IPS-NIHi7 (cell line): ENCODE results near the gene BID.

Experiments used
- DNase-seq: peaks from one replicate; pipeline ENCODE4 v3.0.0; 2012; ENCODE audit warnings: mixed read lengths; ENCODE audit errors: extremely low spot score

The BID gene

GRCh38 chr22:17738386-17739128 lies 35.7 kb downstream of the BID start:
- no peak for DNase-seq

GRCh38 chr22:17734187-17734586 lies 40.1 kb downstream of the BID start:
- DNase-seq = no peak

- no peak for DNase-seq
Measured at GRCh38 chr22:17733466-17733865, 40.8 kb downstream of the BID start.

- DNase-seq = no peak
Measured at GRCh38 chr22:17732251-17732854, 41.9 kb downstream of the BID start.

GRCh38 chr22:17729561-17729960 lies 44.7 kb downstream of the BID start:
- DNase-seq = no peak

GRCh38 chr22:17728786-17729185 lies 45.5 kb downstream of the BID start:
- DNase-seq = no peak

- no peak for DNase-seq
Measured at GRCh38 chr22:17726928-17727897, 47.1 kb downstream of the BID start.

- DNase-seq = no peak
Measured at GRCh38 chr22:17726006-17726927, 48.0 kb downstream of the BID start.

- DNase-seq = no peak
Measured at GRCh38 chr22:17725500-17725796, 48.8 kb downstream of the BID start.

- no peak for DNase-seq
Measured at GRCh38 chr22:17724678-17725499, 49.4 kb downstream of the BID start.

- no peak for DNase-seq
Measured at GRCh38 chr22:17724241-17724640, 50.0 kb downstream of the BID start.

GRCh38 chr22:17719911-17720310 lies 54.4 kb downstream of the BID start:
- DNase-seq = no peak

GRCh38 chr22:17717708-17718107 lies 56.6 kb downstream of the BID start:
- DNase-seq = no peak

GRCh38 chr22:17716529-17716928 lies 57.7 kb downstream of the BID start:
- no peak for DNase-seq

- DNase-seq = no peak
Measured at GRCh38 chr22:17712441-17712840, 61.8 kb downstream of the BID start.

GRCh38 chr22:17710023-17710422 lies 64.2 kb downstream of the BID start:
- DNase-seq = no peak

- no peak for DNase-seq
Measured at GRCh38 chr22:17707526-17707925, 66.7 kb downstream of the BID start.

GRCh38 chr22:17706947-17707346 lies 67.3 kb downstream of the BID start:
- DNase-seq = no peak

- DNase-seq = peak; percentile 55
Measured at GRCh38 chr22:17705951-17706900, 68.0 kb downstream of the BID start.

GRCh38 chr22:17705546-17705945 lies 68.7 kb downstream of the BID start:
- no peak for DNase-seq
